HCT116 (cell line): ENCODE data around the gene TYK2. TPM values are rescaled to one million over a fixed set of nuclear protein-coding genes. Genes with fewer than 3 reads are reported as not detected.

ENCODE experiments used
- ATAC-seq: fragments of 200-7000 bp; cut with Tn5 transposase; 2 replicates; pipeline ENCODE4 v1.9.1; 2020; ENCODE audit warnings: mild to moderate bottlenecking, moderate library complexity
- BruUV-seq: library from RNA; stranded (reverse); fragments of 400-500 nt; replicated peaks from 2 replicates; lab custom pipeline; 2021; lab: Mats Ljungman, UMichigan
- CTCF ChIA-PET: fragments of 300-600 bp; sonication (Branson Sonifier 250); formaldehyde crosslinking; loops from one replicate; lab custom pipeline; 2021; ENCODE audit warnings: antibody characterized with exemption; lab: Charles Lee
- POLR2A ChIA-PET: fragments of 300-600, 350-600 bp; sonication (Branson Sonifier 250); formaldehyde crosslinking; loops from one replicate; lab custom pipeline; 2021; ENCODE audit warnings: antibody characterized with exemption; lab: Charles Lee
- RAD21 ChIA-PET, 2 experiments: fragments of 300-600 bp; sonication (Branson Sonifier 250); formaldehyde crosslinking; loops; one replicate each; lab custom pipeline; 2023; ENCODE audit warnings: low total read pairs in 2 of 2; ENCODE audit not compliant: uncharacterized antibody in 2 of 2, unreplicated experiment in 2 of 2, low non-redundant PET in 1 of 2; lab: Charles Lee
- DNase-seq: peaks from one replicate; pipeline ENCODE4 v3.0.0-alpha.2; 2010; ENCODE audit warnings: low read depth, low spot score
- H2AFZ ChIP-seq: fragments of 200-600 bp; shearing (Covaris generic), sonication (generic); 2 replicates; pipeline ENCODE4 v1.6.1; 2017; ENCODE audit warnings: low read depth, mixed run types, mixed read lengths, antibody characterized with exemption, low read length; ENCODE audit not compliant: poor library complexity, severe bottlenecking
- H3K27ac ChIP-seq: 2 replicates; pipeline ENCODE4 v1.5.1; 2012; ENCODE audit warnings: low read depth, low read length
- H3K27me3 ChIP-seq: fragments of 200-600 bp; sonication (generic); 2 replicates; pipeline ENCODE4 v1.6.1; 2016; ENCODE audit warnings: mixed run types, low read length, mixed read lengths; ENCODE audit not compliant: insufficient read depth
- H3K36me3 ChIP-seq, 2 experiments: fragments of 200-500 bp in 1 of 2; fragments of 200-600 bp in 1 of 2; sonication (Bioruptor generic) in 1 of 2; sonication (generic) in 1 of 2; 2 replicates each; pipeline versions ENCODE4 v1.5.1 to v1.6.1; 2014 to 2016; ENCODE audit warnings: low read length in 2 of 2, inconsistent platforms in 1 of 2, mixed read lengths in 1 of 2, mixed run types in 1 of 2; ENCODE audit not compliant: insufficient read depth in 2 of 2, control insufficient read depth in 1 of 2
- H3K4me1 ChIP-seq, 2 experiments: fragments of 200-600 bp in 1 of 2; sonication (generic) in 1 of 2; 2 replicates each; pipeline versions ENCODE4 v1.5.1 to v1.6.1; 2012 to 2017; ENCODE audit warnings: low read length in 2 of 2, inconsistent platforms in 1 of 2, mild to moderate bottlenecking in 1 of 2, mixed read lengths in 1 of 2, mixed run types in 1 of 2, moderate library complexity in 1 of 2; ENCODE audit not compliant: insufficient read depth in 2 of 2, control insufficient read depth in 1 of 2
- H3K4me2 ChIP-seq: fragments of 200-600 bp; sonication (generic); 2 replicates; pipeline ENCODE4 v1.6.1; 2017; ENCODE audit warnings: mixed run types, low read length, mixed read lengths
- H3K4me3 ChIP-seq, 2 experiments: fragments of 200-600 bp in 1 of 2; sonication (generic) in 1 of 2; replicated peaks in 1 of 2; 2 replicates each; pipeline ENCODE4 v1.5.1; 2011 to 2016; ENCODE audit warnings: low read length in 2 of 2, control low read depth in 1 of 2, low read depth in 1 of 2, mild to moderate bottlenecking in 1 of 2, mixed read lengths in 1 of 2, mixed run types in 1 of 2
- H3K79me2 ChIP-seq: fragments of 200-600 bp; sonication (generic); 2 replicates; pipeline ENCODE4 v1.6.1; 2017; ENCODE audit warnings: mild to moderate bottlenecking, mixed run types, low read length, moderate library complexity, mixed read lengths; ENCODE audit not compliant: insufficient read depth
- H3K9ac ChIP-seq: fragments of 200-600 bp; sonication (generic); 2 replicates; pipeline ENCODE4 v1.6.1; 2016; ENCODE audit warnings: low read length, mixed read lengths
- H3K9me2 ChIP-seq: fragments of 200-600 bp; sonication (generic), shearing (Covaris generic); 2 replicates; pipeline ENCODE4 v1.6.1; 2017; ENCODE audit warnings: mixed run types, mild to moderate bottlenecking, moderate library complexity; ENCODE audit not compliant: insufficient read depth
- H3K9me3 ChIP-seq, 2 experiments: fragments of 200-500 bp in 1 of 2; fragments of 200-600 bp in 1 of 2; sonication (Bioruptor generic) in 1 of 2; sonication (generic) in 1 of 2; 2 replicates each; pipeline ENCODE4 v1.6.1; 2014 to 2017; ENCODE audit warnings: low read length in 2 of 2, mixed read lengths in 2 of 2, inconsistent platforms in 1 of 2, low read depth in 1 of 2, mild to moderate bottlenecking in 1 of 2, mixed run types in 1 of 2, moderate library complexity in 1 of 2; ENCODE audit not compliant: control insufficient read depth in 1 of 2, insufficient read depth in 1 of 2
- H4K20me1 ChIP-seq: fragments of 200-600 bp; sonication (generic), shearing (Covaris generic); 2 replicates; pipeline ENCODE4 v1.6.1; 2017; ENCODE audit warnings: mixed run types, mild to moderate bottlenecking, moderate library complexity; ENCODE audit not compliant: insufficient read depth
- CBX3 ChIP-seq: IDR thresholded peaks from 2 replicates; pipeline ENCODE4 v1.6.1; 2012; ENCODE audit warnings: low read depth
- CTCF ChIP-seq, 3 experiments: fragments of 200-600 bp in 1 of 3; sonication (generic) in 1 of 3; IDR thresholded peaks in 2 of 3; conservative IDR thresholded peaks in 1 of 3; 2 replicates each; pipeline ENCODE4 v1.5.1; 2012 to 2017; ENCODE audit warnings: low read depth in 2 of 3, low read length in 2 of 3, antibody characterized with exemption in 1 of 3, borderline replicate concordance in 1 of 3, control low read depth in 1 of 3, mild to moderate bottlenecking in 1 of 3, mixed read lengths in 1 of 3, mixed run types in 1 of 3, moderate library complexity in 1 of 3; ENCODE audit not compliant: insufficient read depth in 1 of 3
- EZH2 ChIP-seq: fragments of 200-600 bp; sonication (generic); IDR thresholded peaks from 2 replicates; pipeline ENCODE4 v1.6.1; 2017; ENCODE audit warnings: antibody characterized with exemption, mixed run types
- EZH2phosphoT487 ChIP-seq: fragments of 200-600 bp; IDR thresholded peaks from 2 replicates; pipeline ENCODE4 v1.6.1; 2018; ENCODE audit warnings: antibody characterized with exemption, borderline replicate concordance
- FOSL1 ChIP-seq: IDR thresholded peaks from 2 replicates; pipeline ENCODE4 v1.6.1; 2012; ENCODE audit warnings: low read depth
- MAX ChIP-seq: IDR thresholded peaks from 2 replicates; pipeline ENCODE4 v1.6.1; 2012
- POLR2A ChIP-seq: IDR thresholded peaks from 2 replicates; pipeline ENCODE4 v1.7.0; 2011; ENCODE audit warnings: borderline replicate concordance; ENCODE audit not compliant: insufficient read depth, insufficient read length; ENCODE audit errors: extremely low read depth
- POLR2AphosphoS5 ChIP-seq: IDR thresholded peaks from 2 replicates; pipeline ENCODE4 v1.6.1; 2011; ENCODE audit warnings: mild to moderate bottlenecking, low read depth, low read length, moderate library complexity
- RAD21 ChIP-seq: IDR thresholded peaks from 2 replicates; pipeline ENCODE4 v1.6.1; 2012; ENCODE audit warnings: low read depth, mild to moderate bottlenecking
- REST ChIP-seq: IDR thresholded peaks from 2 replicates; pipeline ENCODE4 v1.6.1; 2012; ENCODE audit warnings: low read depth
- SRF ChIP-seq: IDR thresholded peaks from 2 replicates; pipeline ENCODE4 v1.6.1; 2012; ENCODE audit warnings: low read depth
- YY1 ChIP-seq: IDR thresholded peaks from 2 replicates; pipeline ENCODE4 v1.6.1; 2011; ENCODE audit warnings: low read length, low read depth, moderate library complexity, mild to moderate bottlenecking; ENCODE audit not compliant: insufficient replicate concordance; ENCODE audit errors: extremely low read depth
- intact Hi-C: fragments of 100-400 bp; cut with micrococcal nuclease; formaldehyde crosslinking; loops from 2 replicates; pipeline ENCODE4 v1.10.0; 2022
- total RNA-seq: library from RNA; stranded (reverse); gene quantifications from one replicate; pipeline ENCODE4 v1.2.1, GENCODE V29; 2021; ENCODE audit not compliant: unreplicated experiment

Gene TYK2
- total RNA-seq, 1 experiment from 2014 or later = 110 TPM

GRCh38 chr19:10407096-10407495 lies 26.7 kb upstream of the TYK2 start (continued):
- TF ChIP-seq CTCF (IDR thresholded peaks at IDR 0.05 in 2 of 3, conservative IDR thresholded peaks at IDR 0.05 in 1 of 3; ENCODE audit: borderline replicate concordance in 1 of 3, insufficient read depth in 1 of 3, low read depth in 2 of 3, low read length in 2 of 3) = no peak
- TF ChIP-seq FOSL1 = no peak
- TF ChIP-seq POLR2A = no peak
- TF ChIP-seq POLR2AphosphoS5 = no peak
- no peak for TF ChIP-seq MAX
- TF ChIP-seq YY1 = no peak
- no peak for TF ChIP-seq EZH2phosphoT487
- TF ChIP-seq SRF = no peak

GRCh38 chr19:10406191-10406590 lies 25.8 kb upstream of the TYK2 start:
- Histone ChIP-seq H3K9me2 (no peaks in the 10 kb centered on the region), H4K20me1 (peaks cover 2% of the 10 kb centered on the region; the same call in 1 of the 2 replicates), H3K27me3 (no peaks in the 10 kb centered on the region), H3K4me2 (no peak overlapping the region), H3K4me1 (peaks cover 8 to 24% of the 10 kb centered on the region in 2 experiments; a peak in 3 of 4 replicates), H3K9me3 (no peaks in the 10 kb centered on the region), H3K79me2 (peaks cover 22% of the 10 kb centered on the region), H3K36me3 (peaks cover 0 to 5% of the 10 kb centered on the region in 2 experiments; a peak in 2 of 4 replicates), H2AFZ (no peak overlapping the region), H3K27ac (no peak overlapping the region), H3K9ac (no peak overlapping the region), H3K4me3 (no peak overlapping the region)
- TF ChIP-seq REST (no peak), POLR2AphosphoS5 (no peak), RAD21 (no peak), CBX3 (no peak), EZH2 (no peak), YY1 (no peak)
- CTCF ChIA-PET = interaction anchor here (1.0 to 4.4 kb wide), 4 partner anchors 11 to 137 kb away, joined by 3 to 60 read pairs (median 4); no protein-coding TSS in a partner anchor
- BruUV-seq = no TSS peak
- DNase-seq (no peak), ATAC-seq (no peak)
- RAD21 ChIA-PET = interaction anchor here in 1 of 2 experiments (1.4 kb wide), 1 partner anchor 293 kb away, joined by 4 read pairs; no protein-coding TSS in a partner anchor
- intact Hi-C loops = no loop called here
- POLR2A ChIA-PET = interaction anchor here (1.0 to 1.1 kb wide), 2 partner anchors 10 to 12 kb away, joined by 3 to 4 read pairs; no protein-coding TSS in a partner anchor
